HG02943 (cell line): Measurements from ENCODE around the gene CFAP298.

Experiments used
- ATAC-seq: cut with Tn5 transposase; IDR thresholded peaks from one replicate; pipeline ENCODE4 v1.9.1; 2021; ENCODE audit warnings: mild to moderate bottlenecking, low read depth, moderate library complexity; ENCODE audit not compliant: unreplicated experiment

The CFAP298 gene

GRCh38 chr21:32599526-32599925, 12.7 kb downstream of the CFAP298 start:
- ATAC-seq = no peak

- no peak for ATAC-seq
Observed at GRCh38 chr21:32599091-32599490, 13.1 kb downstream of the CFAP298 start.

GRCh38 chr21:32597205-32597604, 15.0 kb downstream of the CFAP298 start:
- ATAC-seq = no peak

- no peak for ATAC-seq
Observed at GRCh38 chr21:32595431-32595830, 16.7 kb downstream of the CFAP298 start.

DNA sequence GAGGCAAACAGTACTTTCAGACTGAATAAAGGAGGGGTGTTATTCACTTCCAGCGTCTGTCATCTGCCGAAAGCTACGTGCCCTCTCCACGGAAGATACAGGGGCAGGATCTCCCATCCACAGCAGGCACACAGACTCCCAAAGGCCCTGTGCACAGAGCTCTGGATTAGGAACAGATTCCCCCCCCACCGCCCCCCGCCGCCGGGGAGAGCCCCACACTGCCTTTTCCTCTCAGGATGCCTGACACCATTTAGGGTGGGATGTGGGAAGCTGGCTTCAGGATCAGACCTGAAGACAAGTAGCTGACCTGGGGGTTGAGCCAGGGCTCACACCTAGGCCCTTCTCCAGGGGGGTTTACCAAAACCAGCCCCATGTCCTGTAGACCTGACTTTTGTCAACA, 18.5 kb downstream of the CFAP298 start:
- ATAC-seq = no peak

DNA sequence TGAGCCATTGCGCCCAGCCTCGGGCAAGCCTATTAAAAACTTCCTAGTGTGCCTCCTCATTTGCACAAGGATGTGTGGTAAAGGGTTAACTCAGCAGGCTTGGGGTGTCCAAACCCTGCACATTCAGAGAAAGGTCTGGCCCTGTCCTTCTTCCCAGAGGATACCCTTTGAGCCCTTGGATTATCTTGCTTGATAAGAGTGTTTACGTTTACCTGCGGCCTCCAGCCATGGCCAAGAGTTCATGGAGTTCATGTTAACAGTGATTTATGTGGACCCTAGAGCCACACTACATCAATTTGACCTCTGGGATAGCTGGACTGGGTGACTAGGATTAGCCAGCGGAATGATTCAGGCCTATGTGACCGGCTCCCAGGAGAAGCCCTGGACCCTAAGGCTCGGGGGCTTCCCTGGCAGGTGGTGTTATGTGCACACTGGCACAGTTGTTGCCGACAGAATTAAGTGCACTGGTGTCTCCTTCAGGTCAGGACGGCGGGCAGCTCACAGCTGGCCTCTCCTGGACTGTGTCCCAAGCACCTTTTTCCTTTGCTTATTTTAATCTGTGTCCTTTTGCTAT, 19.2 kb downstream of the CFAP298 start:
- ATAC-seq = no peak

- ATAC-seq = no peak
Observed at GRCh38 chr21:32590130-32590529, 22.0 kb downstream of the CFAP298 start.

DNA sequence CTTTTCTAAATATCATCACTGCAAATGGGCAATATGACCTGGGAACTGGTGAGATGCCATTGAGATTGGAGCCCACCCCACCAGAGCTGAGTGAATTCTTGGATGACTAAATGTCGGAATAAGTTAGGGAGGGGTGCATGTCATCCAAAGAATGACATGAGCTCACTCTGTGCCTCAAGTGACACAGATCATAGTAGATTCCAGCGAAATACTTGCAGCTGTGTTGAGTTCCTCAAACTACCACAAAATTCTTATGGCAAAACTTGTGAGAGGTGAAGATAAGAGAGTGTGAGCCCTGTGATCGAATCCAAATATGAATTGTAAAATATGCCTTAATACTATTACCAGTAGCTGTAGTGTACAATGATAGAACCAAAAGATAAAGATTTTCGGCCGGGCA, 24.5 kb downstream of the CFAP298 start:
- ATAC-seq = no peak

- no peak for ATAC-seq
Observed at GRCh38 chr21:32587120-32587519, 25.1 kb downstream of the CFAP298 start.

DNA sequence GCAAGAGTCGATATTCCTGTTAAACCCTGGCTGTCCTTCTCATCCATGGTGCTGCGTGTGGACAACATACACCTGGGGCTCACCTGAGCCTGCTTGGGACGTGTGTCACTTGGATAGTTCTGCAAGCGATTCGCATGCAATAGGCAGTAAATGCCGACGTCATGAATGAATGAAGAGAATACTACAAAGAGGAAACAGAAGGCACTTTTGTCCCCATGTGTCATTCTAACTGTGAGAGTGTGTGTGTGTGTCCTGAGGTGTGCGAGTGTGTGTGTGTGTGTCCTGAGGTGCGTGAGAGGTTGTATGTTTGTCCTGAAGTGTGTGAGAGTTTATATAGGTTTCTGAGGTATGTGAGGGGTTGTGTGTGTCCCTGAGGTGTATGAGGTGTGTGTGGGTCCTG, 26.2 kb downstream of the CFAP298 start:
- ATAC-seq = no peak

DNA sequence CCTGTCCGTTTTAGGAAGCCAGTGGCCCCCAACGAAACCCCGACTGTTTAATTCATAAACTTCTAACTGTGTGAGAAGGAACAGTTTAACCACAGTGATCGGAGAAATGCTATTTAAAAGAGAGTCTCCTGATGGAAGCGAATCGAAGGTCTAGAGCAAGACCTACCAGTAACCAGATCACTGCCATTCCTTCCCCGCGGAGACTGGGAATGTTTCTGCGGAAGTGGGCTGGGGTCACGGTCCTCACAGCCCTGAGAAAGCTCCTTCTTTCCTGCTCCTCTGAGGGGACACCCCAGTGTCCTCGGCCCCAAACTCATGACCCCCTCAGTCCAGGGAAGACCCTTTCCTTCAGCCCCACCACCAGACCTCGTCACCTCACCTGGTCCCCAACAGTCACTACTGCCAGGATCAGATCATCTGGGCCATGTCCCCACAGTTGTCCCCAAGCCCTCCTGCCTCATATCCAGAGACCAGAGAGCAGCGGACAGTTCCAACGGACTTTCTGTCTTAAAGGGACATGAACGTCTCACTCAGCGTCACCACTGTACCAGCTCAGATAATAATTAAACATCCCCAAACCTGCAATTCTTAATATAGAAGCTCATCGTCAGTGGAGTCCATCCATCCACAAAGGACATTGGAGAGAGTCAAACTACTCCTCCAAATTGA, 27.0 kb downstream of the CFAP298 start, which contains the start of gene TCP10L:
TCP10L (minus strand) TSS at position 482 of the 669 bp plus-strand sequence. CDS start 1,219 bp downstream, outside the sequence.
- no peak for ATAC-seq

GRCh38 chr21:32584472-32584871, 27.7 kb downstream of the CFAP298 start:
- no peak for ATAC-seq

DNA sequence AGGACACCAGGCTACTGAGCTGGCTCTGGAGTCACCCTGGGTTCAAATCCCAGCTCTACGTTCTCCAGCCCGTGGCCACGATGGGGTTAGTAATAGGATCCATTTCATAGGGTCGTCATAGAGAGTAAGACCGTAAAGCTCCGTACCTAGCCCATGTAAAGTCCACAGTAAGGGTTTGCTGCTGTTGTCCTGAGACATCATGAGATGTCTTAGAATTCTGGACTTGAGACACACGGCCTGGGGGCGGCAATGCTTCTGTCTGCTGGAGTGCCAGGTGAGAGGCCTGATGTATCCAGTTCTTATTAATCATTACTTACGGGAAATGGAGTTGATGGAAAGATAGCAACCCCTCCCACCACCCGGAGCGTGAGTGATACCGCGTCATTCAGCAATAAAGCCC, 30.4 kb downstream of the CFAP298 start:
- ATAC-seq = no peak

GRCh38 chr21:32580949-32581348, 31.2 kb downstream of the CFAP298 start:
- ATAC-seq = no peak

GRCh38 chr21:32578107-32578691, 34.0 kb downstream of the CFAP298 start:
- ATAC-seq = no peak

GRCh38 chr21:32576011-32576410, 36.2 kb downstream of the CFAP298 start:
- ATAC-seq = no peak

GRCh38 chr21:32574946-32575925, 36.9 kb downstream of the CFAP298 start:
- ATAC-seq = no peak

GRCh38 chr21:32572574-32573420, 39.4 kb downstream of the CFAP298 start:
- no peak for ATAC-seq

GRCh38 chr21:32570456-32570855, 41.7 kb downstream of the CFAP298 start:
- no peak for ATAC-seq
